ENCODE data around the gene ZCWPW1.

GRCh38 chr7:100441641-100442535 is 13.4 kb upstream of the ZCWPW1 start:
- TF ChIP-seq CTCF (IDR thresholded peaks at IDR 0.05; ENCODE audit: insufficient read depth, low read length, poor library complexity, severe bottlenecking) (no peak), EZH2phosphoT487 (conservative IDR thresholded peaks at IDR 0.05; ENCODE audit: low read length) (no peak)
